Measurements from ENCODE around the gene GRK2. TPM values are rescaled to one million over a fixed set of nuclear protein-coding genes. Genes with fewer than 3 reads are reported as not detected.

GRK2 gene
- total and polyA plus RNA-seq, 9 of the 15 experiments (the other 6 are each of a cell fraction or from before 2014, with no cell fraction given) = 0.24 to 95.8 (median 56.5) TPM

DNA sequence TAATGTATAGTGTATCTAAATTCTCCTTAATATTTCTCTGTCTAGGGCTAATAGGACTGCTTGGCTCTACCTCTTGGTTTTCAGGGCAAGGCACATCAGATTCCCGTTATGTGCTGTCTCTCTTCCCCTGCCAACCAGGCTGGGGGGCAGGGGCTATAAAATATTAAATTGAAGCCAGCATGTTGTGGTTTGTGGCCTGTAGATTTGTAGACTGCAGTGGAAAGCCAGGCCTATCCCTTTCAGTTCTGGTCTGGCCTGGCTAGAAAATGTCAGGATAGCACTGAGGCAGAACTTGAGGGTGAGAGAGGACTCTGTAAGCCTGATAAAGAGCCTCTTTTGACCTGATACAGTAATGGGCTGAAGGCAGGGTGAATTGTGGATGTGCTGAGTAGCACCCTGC lies 14.4 kb upstream of the GRK2 start:
- H2AFZ ChIP-seq (ENCODE audit: low read depth, low read length) = no peak overlapping the region
- H3K9ac ChIP-seq (ENCODE audit: insufficient read depth in 1 of 2, low read depth in 2 of 2, low read length in 2 of 2) = no peak overlapping the region
- H3K4me3 ChIP-seq = no peak overlapping the region
- H3K79me2 ChIP-seq (ENCODE audit: control insufficient read depth, insufficient read depth, low read length) = peaks cover 2% of the 10 kb centered on the region; the same call in 2 of the 3 replicates
- ChIA-PET POLR2A (interaction anchor here (0.6 to 6.8 kb wide), 6 partner anchors 9 to 169 kb away, joined by 3 to 58 read pairs (median 4); no protein-coding TSS in a partner anchor), CTCF (ENCODE audit: low intra/inter-chr PET ratio) (no interaction called here)
- no TSS peak for BruUV-seq (replicated peaks)
- no peak for DNase-seq (ENCODE audit: extremely low read depth in 1 of 4, low spot score in 3 of 4)
- peaks cover 99% of the 10 kb centered on the region for H3K36me3 ChIP-seq (ENCODE audit: control insufficient read depth, insufficient read depth, low read length)
- FAIRE-seq = no peak
- no peaks in the 10 kb centered on the region for H3K9me3 ChIP-seq (replicated peaks; ENCODE audit: control insufficient read depth, insufficient read depth, low read depth, low read length)
- intact Hi-C loops (cut with micrococcal nuclease) (no loop called here), in situ Hi-C loops (cut with MboI) (no loop called here)
- no peaks in the 10 kb centered on the region for H3K9me1 ChIP-seq (ENCODE audit: control insufficient read depth, insufficient read depth, low read length)
- no peaks in the 10 kb centered on the region for H3K27me3 ChIP-seq (ENCODE audit: control insufficient read depth in 2 of 2, insufficient read depth in 2 of 2, low read length in 2 of 2)
- no peak overlapping the region for H3K27ac ChIP-seq (ENCODE audit: extremely low read depth, low read depth, low read length)
- peaks cover 13% of the 10 kb centered on the region; the same call in 1 of the 2 replicates for H4K20me1 ChIP-seq (replicated peaks; ENCODE audit: control insufficient read depth, insufficient read depth, low read length)
- ATAC-seq = no peak; the same call in 2 of the 3 replicates
- H3K4me2 ChIP-seq (ENCODE audit: insufficient read depth, low read length) = no peak overlapping the region
- H3K4me1 ChIP-seq (replicated peaks in 1 of 2; ENCODE audit: control insufficient read depth in 2 of 2, insufficient read depth in 2 of 2, low read length in 2 of 2) = peaks cover 1 to 16% of the 10 kb centered on the region in 2 experiments; a peak in 2 of 5 replicates
- 100% methylated on average over 1 of the region's 1 CpG for WGBS (ENCODE audit: insufficient coverage, low coverage, missing lambda C conversion rate)
- TF ChIP-seq STAT5A (IDR thresholded peaks at IDR 0.05; ENCODE audit: borderline replicate concordance, low read length) (no peak), ZBTB11 (CRISPR knock-in tag; IDR thresholded peaks at IDR 0.05) (no peak), ZNF384 (IDR thresholded peaks at IDR 0.05; ENCODE audit: low read depth, low read length) (no peak), POLR2AphosphoS5 (IDR thresholded peaks at IDR 0.05; ENCODE audit: control insufficient read depth, insufficient read depth, low read depth, low read length) (no peak), MCM7 (IDR thresholded peaks at IDR 0.05) (no peak), ZNF444 (CRISPR knock-in tag; IDR thresholded peaks at IDR 0.05) (no peak), ZNF436 (CRISPR knock-in tag; IDR thresholded peaks at IDR 0.05) (no peak), BRD4 (IDR thresholded peaks at IDR 0.05) (no peak), ZNF584 (CRISPR knock-in tag; IDR thresholded peaks at IDR 0.05; ENCODE audit: low read depth) (no peak), ZNF445 (CRISPR knock-in tag; IDR thresholded peaks at IDR 0.05; ENCODE audit: low read depth) (no peak), RERE (CRISPR knock-in tag; IDR thresholded peaks at IDR 0.05; ENCODE audit: borderline replicate concordance) (no peak), SREBF2 (CRISPR knock-in tag; IDR thresholded peaks at IDR 0.05) (no peak), ZBTB8A (IDR thresholded peaks at IDR 0.05; ENCODE audit: partially characterized antibody) (no peak), ZNF589 (CRISPR knock-in tag; IDR thresholded peaks at IDR 0.05; ENCODE audit: low read depth) (no peak), SIN3B (IDR thresholded peaks at IDR 0.05; ENCODE audit: low read depth) (no peak)

Data from K562 (cell line).